RWPE1 (cell line): ENCODE measurements around the gene DMKN.
"Not testable (repeated sequence)": the region's sequence is repeated elsewhere in the genome, so short reads cannot be mapped to it uniquely, and the experiment has no call there.

Experiments used
- CTCF ChIA-PET: fragments of 350-600 bp; sonication (Branson Sonifier 250); formaldehyde crosslinking; extraction: SDS; loops from one replicate; lab custom pipeline; 2021; lab: Yijun Ruan, JAX
- POLR2A ChIA-PET: fragments of 400-600 bp; formaldehyde crosslinking; extraction: SDS; loops from one replicate; lab custom pipeline; 2020; ENCODE audit warnings: antibody characterized with exemption; ENCODE audit not compliant: low non-redundant PET; lab: Yijun Ruan, JAX
- DNase-seq: peaks from one replicate; pipeline ENCODE4 v3.0.0; 2012; ENCODE audit warnings: low spot score
- H3K27ac ChIP-seq: fragments of 450-650 bp; 2 replicates; pipeline ENCODE4 v1.5.1; 2017
- CTCF ChIP-seq: fragments of 450-650 bp; conservative IDR thresholded peaks from 2 replicates; pipeline ENCODE4 v1.5.1; 2017; ENCODE audit warnings: low read depth, mild to moderate bottlenecking

The DMKN gene

GRCh38 chr19:35478794-35479677, 34.4 kb downstream of the DMKN start:
- DNase-seq = no peak
- no peak overlapping the region for H3K27ac ChIP-seq
- POLR2A ChIA-PET = no interaction called here
- no peak for TF ChIP-seq CTCF
- CTCF ChIA-PET = interaction anchor here (0.6 to 1.6 kb wide), 3 partner anchors 16 to 212 kb away, joined by 4 to 8 read pairs (median 4); no protein-coding TSS in a partner anchor

DNA sequence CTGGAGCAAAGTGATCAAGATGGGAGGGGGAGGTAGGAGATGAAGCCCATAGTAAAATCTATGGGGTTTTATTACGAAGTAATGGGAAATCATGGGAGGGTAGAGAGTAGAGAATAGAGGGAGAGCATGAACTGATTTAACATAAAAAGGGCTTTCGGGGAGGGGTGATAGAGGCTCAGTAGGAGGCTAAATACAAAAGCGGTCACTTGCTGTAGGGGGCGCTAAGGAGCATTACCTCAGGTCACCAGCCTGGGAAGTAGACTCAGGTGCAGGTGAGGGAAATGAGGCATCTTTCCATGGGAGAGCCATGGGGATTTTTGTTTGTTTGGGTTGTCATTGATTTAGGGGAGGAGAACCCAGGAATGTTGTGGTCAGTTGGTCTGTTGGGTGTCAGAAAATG, 37.3 kb downstream of the DMKN start:
- no peak for TF ChIP-seq CTCF
- CTCF ChIA-PET = no interaction called here
- no peak overlapping the region for H3K27ac ChIP-seq
- POLR2A ChIA-PET = no interaction called here
- DNase-seq = no peak

DNA sequence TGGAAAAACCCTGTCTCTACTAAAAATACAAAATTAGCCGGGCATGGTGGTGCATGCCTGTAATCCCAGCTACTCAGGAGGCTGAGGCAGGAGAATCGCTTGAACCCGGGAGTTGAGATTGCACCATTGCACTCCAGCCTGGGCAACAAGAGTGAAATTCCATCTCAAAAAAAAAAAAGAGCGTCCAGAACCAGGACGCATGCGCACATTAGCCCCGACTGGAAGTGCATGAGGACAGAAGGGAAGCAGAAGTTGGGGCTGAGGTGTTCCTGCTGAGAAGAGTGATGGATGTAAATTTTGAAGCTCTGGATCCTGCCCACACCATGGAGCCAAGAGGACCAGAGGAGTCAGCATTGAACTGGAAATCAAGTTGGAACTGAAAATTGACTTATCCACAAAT, 38.9 kb downstream of the DMKN start:
- DNase-seq, H3K27ac ChIP-seq, POLR2A ChIA-PET: not testable (repeated sequence)
- CTCF ChIA-PET = interaction anchor here (0.9 kb wide), 1 partner anchor 201 kb away, joined by 5 read pairs; no protein-coding TSS in a partner anchor

- H3K27ac ChIP-seq = no peak overlapping the region
- DNase-seq = no peak
- ChIA-PET CTCF (interaction anchor here (0.9 to 1.3 kb wide), 2 partner anchors 121 to 201 kb away, joined by 5 to 6 read pairs; no protein-coding TSS in a partner anchor), POLR2A (no interaction called here)
- TF ChIP-seq CTCF = no peak
Measured at GRCh38 chr19:35474104-35474503, 39.3 kb downstream of the DMKN start.

DNA sequence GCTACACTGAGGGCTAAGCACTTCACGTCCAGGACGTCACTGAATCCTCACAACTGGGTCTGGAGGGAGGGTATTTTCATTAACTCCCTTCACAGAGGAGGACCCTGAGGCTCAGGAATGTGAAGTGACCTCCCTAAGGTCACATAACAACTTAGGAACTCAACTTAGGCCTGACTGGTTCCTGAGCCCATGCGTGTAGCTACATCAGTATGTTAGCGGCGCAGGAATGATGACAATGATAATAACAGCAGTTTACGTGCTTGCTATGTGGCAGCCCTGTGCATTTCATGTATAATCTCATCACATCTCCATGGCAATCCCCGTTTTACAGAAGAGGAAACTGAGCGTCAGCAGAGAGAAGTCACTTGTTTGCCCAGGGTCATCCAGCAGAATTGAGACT, 41.5 kb downstream of the DMKN start:
- no peak for DNase-seq
- H3K27ac ChIP-seq = no peak overlapping the region
- POLR2A ChIA-PET = no interaction called here
- no peak for TF ChIP-seq CTCF
- CTCF ChIA-PET = interaction anchor here (0.5 kb wide), 2 partner anchors 229 to 359 kb away, joined by 3 to 4 read pairs; no protein-coding TSS in a partner anchor

GRCh38 chr19:35471075-35471474, 42.4 kb downstream of the DMKN start:
- POLR2A ChIA-PET, DNase-seq, H3K27ac ChIP-seq: not testable (repeated sequence)
- CTCF ChIA-PET = interaction anchor here (0.5 kb wide), 1 partner anchor 358 kb away, joined by 4 read pairs; no protein-coding TSS in a partner anchor

GRCh38 chr19:35470128-35470527, 43.3 kb downstream of the DMKN start:
- DNase-seq = no peak
- TF ChIP-seq CTCF = no peak
- no peak overlapping the region for H3K27ac ChIP-seq
- ChIA-PET CTCF (interaction anchor here (0.9 to 3.4 kb wide), 2 partner anchors 16 to 117 kb away, joined by 3 to 52 read pairs; no protein-coding TSS in a partner anchor), POLR2A (no interaction called here)
